Measurements from ENCODE around the gene CCDC12. TPM values are rescaled to one million over a fixed set of nuclear protein-coding genes. Genes with fewer than 3 reads are reported as not detected.

The CCDC12 gene
- total and polyA plus RNA-seq, 8 donors = 34.7 to 57.9 (median 46.1) TPM

- H3K27ac ChIP-seq = no peak overlapping the region
- ATAC-seq (no peak), DNase-seq (peak in 1 of 4 donors; percentile 33)
- no peak overlapping the region for H3K4me3 ChIP-seq
- intact Hi-C loops (cut with DNase I) = no loop called here
- peaks cover 5 to 17% of the 10 kb centered on the region in 2 donors for H3K4me1 ChIP-seq
- peaks cover 6 to 71% of the 10 kb centered on the region in 2 donors for H3K27me3 ChIP-seq
- TF ChIP-seq, protein P1, sequence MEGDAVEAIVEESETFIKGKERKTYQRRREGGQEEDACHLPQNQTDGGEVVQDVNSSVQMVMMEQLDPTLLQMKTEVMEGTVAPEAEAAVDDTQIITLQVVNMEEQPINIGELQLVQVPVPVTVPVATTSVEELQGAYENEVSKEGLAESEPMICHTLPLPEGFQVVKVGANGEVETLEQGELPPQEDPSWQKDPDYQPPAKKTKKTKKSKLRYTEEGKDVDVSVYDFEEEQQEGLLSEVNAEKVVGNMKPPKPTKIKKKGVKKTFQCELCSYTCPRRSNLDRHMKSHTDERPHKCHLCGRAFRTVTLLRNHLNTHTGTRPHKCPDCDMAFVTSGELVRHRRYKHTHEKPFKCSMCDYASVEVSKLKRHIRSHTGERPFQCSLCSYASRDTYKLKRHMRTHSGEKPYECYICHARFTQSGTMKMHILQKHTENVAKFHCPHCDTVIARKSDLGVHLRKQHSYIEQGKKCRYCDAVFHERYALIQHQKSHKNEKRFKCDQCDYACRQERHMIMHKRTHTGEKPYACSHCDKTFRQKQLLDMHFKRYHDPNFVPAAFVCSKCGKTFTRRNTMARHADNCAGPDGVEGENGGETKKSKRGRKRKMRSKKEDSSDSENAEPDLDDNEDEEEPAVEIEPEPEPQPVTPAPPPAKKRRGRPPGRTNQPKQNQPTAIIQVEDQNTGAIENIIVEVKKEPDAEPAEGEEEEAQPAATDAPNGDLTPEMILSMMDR (IDR thresholded peaks at IDR 0.05) = no peak
- no peaks in the 10 kb centered on the region for H3K36me3 ChIP-seq
- H3K9me3 ChIP-seq = no peaks in the 10 kb centered on the region
Measured at GRCh38 chr3:46893146-46893748, 83.3 kb downstream of the CCDC12 start.

DNA sequence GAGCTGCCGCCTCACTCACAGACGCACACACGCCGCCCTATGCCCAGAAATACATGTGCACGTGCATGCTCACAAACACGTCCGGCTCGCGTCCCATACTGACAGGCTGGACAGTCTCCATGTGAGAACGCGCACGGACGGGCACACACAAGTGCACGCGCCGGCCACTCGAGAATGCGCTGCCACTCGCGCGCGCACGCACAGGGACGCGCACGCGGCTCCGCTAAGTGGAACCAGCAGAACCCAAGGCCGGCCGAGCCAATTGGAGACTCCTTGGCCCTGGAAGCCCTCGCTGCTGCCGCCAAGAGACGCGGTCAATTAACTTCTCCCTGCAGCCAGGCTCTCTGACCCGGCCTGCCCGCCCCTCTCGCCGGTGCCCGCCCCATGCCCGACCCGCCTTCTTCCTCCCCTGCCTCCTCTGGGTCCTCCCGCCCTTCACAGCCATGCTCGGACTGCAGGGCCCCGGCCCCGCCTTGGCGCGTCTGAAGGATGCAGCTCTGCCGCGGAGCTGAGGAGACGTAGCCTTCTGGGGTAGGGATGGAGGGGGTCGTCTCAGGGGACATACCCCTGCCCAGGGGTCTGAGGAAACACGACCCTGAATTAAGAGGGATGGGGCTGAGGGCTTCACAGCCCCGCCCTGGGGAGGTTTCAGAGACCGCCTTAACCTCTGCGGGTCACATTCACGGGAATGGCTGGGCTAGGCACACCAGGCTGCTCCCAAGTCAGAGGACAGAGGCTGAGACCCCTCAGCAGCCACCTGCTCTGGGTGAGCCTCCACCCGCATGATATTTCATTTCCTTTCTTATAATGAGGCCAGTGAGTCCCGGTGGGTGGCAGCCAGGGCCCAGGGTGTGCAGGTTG is 84.0 kb downstream of the CCDC12 start:
- TF ChIP-seq, protein P1 (IDR thresholded peaks at IDR 0.05) = no peak
- peak overlapping the region; percentile 27 to 33 for H3K4me3 ChIP-seq
- ATAC-seq = peak; percentile 92
- H3K9me3 ChIP-seq = no peaks in the 10 kb centered on the region
- H3K27me3 ChIP-seq = peaks cover 0 to 65% of the 10 kb centered on the region in 2 donors
- H3K36me3 ChIP-seq = no peaks in the 10 kb centered on the region
- peaks cover 5 to 15% of the 10 kb centered on the region in 2 donors for H3K4me1 ChIP-seq
- no peak overlapping the region for H3K27ac ChIP-seq
- intact Hi-C loops (cut with DNase I) = no loop called here
- peak; percentile 70 to 92 (median 82) for DNase-seq

- Histone ChIP-seq H3K27ac (no peak overlapping the region), H3K9me3 (no peaks in the 10 kb centered on the region), H3K4me3 (no peak overlapping the region), H3K4me1 (peaks cover 5 to 15% of the 10 kb centered on the region in 2 donors), H3K36me3 (no peaks in the 10 kb centered on the region), H3K27me3 (peaks cover 0 to 65% of the 10 kb centered on the region in 2 donors)
- TF ChIP-seq, protein P1 (IDR thresholded peaks at IDR 0.05) = no peak
- intact Hi-C loops (cut with DNase I) = no loop called here
- DNase-seq = no peak
- no peak for ATAC-seq
Measured at GRCh38 chr3:46891132-46891531, 85.4 kb downstream of the CCDC12 start.

DNA sequence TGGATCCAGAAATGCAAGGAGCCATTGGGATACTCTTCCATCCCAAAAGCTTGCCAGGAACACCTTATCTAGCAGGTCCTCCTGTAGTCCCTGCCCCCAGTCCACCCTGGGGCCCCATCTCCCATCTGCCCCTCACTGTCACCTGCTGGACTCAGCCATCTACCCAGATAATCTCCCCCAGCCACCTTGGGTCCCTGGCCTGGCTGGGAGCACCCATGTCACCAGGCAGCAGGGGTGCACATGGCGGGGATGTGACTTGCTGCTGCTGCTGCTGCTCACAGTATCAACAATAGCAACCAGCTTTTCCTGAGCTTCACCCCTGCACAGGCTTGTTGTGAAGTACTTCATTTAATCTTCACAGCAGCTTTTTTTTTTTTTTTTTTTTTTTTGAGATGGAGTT is 86.4 kb downstream of the CCDC12 start:
- Histone ChIP-seq H3K4me3 (no peak overlapping the region), H3K27ac (no peak overlapping the region), H3K27me3 (peaks cover 0 to 75% of the 10 kb centered on the region in 2 donors), H3K36me3 (no peaks in the 10 kb centered on the region), H3K9me3 (no peaks in the 10 kb centered on the region), H3K4me1 (peaks cover 5 to 15% of the 10 kb centered on the region in 2 donors)
- ATAC-seq (no peak), DNase-seq (no peak)
- TF ChIP-seq, protein P1 (IDR thresholded peaks at IDR 0.05) = no peak
- intact Hi-C loops (cut with DNase I) = no loop called here
